Lower leg skin (tissue), 4 donors: ENCODE measurements around the gene IFIT3. TPM values are rescaled to one million over a fixed set of nuclear protein-coding genes. Genes with fewer than 3 reads are reported as not detected.
"Not testable (repeated sequence)": the region's sequence is repeated elsewhere in the genome, so short reads cannot be mapped to it uniquely, and the experiment has no call there.

Experiments
- DNase-seq, 2 donors: peaks; one replicate each; pipeline ENCODE4 v3.0.0-alpha.2; 2019; ENCODE audit warnings: low spot score in 2 of 2
- H3K4me3 ChIP-seq: fragments of 200-600 bp; sonication (generic); 2 replicates; pipeline ENCODE4 v1.5.1; 2017; ENCODE audit warnings: mild to moderate bottlenecking, low read depth; ENCODE audit not compliant: poor library complexity, severe bottlenecking
- CTCF ChIP-seq, 3 donors: fragments of 450-650 bp; IDR thresholded peaks; one replicate each; pipeline ENCODE4 v1.5.1; 2016; ENCODE audit warnings: antibody characterized with exemption in 3 of 3, mild to moderate bottlenecking in 3 of 3, moderate library complexity in 2 of 3
- POLR2A ChIP-seq, 2 donors: fragments of 450-650 bp; IDR thresholded peaks; one replicate each; pipeline ENCODE4 v1.6.1; 2016 to 2017; ENCODE audit warnings: antibody characterized with exemption in 2 of 2, mild to moderate bottlenecking in 1 of 2, moderate library complexity in 1 of 2
- WGBS, 2 donors: methylation state at CpG; one replicate each; pipeline ENCODE4 v1.1.5; 2018; 5-methylcytosine and 5-hydroxymethylcytosine counted together
- intact Hi-C: fragments of 100-400 bp; cut with DNase I; formaldehyde crosslinking; loops from one replicate; pipeline ENCODE4 v1.15.0; 2023; ENCODE audit warnings: low total_unique reads
- total RNA-seq, 4 donors: library from RNA; depleted of rRNA; stranded (reverse); fragments of >200 nt; gene quantifications; one replicate each; pipeline ENCODE4 v1.1.0, GENCODE V29; 2016

Gene IFIT3
- total RNA-seq, 4 donors from 2014 or later = 1.1 to 8.2 (median 3.7) TPM

- WGBS, 2 donors = 91 to 93% methylated on average over 7 of the region's 7 CpGs
- no peak for DNase-seq
- no peak for TF ChIP-seq POLR2A (IDR thresholded peaks at IDR 0.05)
- TF ChIP-seq CTCF (IDR thresholded peaks at IDR 0.05) = no peak
- intact Hi-C loops = no loop called here
- no peak overlapping the region for H3K4me3 ChIP-seq
Observed at GRCh38 chr10:89309156-89310055, 18.4 kb upstream of the IFIT3 start.

GRCh38 chr10:89310056-89310893, 17.5 kb upstream of the IFIT3 start:
- no peak for DNase-seq
- TF ChIP-seq POLR2A (IDR thresholded peaks at IDR 0.05) = no peak
- no peak for TF ChIP-seq CTCF (IDR thresholded peaks at IDR 0.05)
- intact Hi-C loops = no loop called here
- H3K4me3 ChIP-seq = no peak overlapping the region
- WGBS, 2 donors = 89 to 91% methylated on average over 2 of the region's 2 CpGs

GRCh38 chr10:89312973-89313372, 14.8 kb upstream of the IFIT3 start:
- TF ChIP-seq POLR2A (IDR thresholded peaks at IDR 0.05) (no peak), CTCF (IDR thresholded peaks at IDR 0.05) (no peak)
- DNase-seq = no peak
- WGBS, 2 donors = 38 to 57% methylated on average over 1 of the region's 1 CpG
- intact Hi-C loops = no loop called here
- H3K4me3 ChIP-seq = no peak overlapping the region

- no peak overlapping the region for H3K4me3 ChIP-seq
- intact Hi-C loops = no loop called here
- DNase-seq = no peak
- TF ChIP-seq CTCF (IDR thresholded peaks at IDR 0.05) = no peak
- TF ChIP-seq POLR2A (IDR thresholded peaks at IDR 0.05) = no peak
Observed at GRCh38 chr10:89314676-89315075, 13.1 kb upstream of the IFIT3 start.

GRCh38 chr10:89318047-89318446, 9.8 kb upstream of the IFIT3 start:
- DNase-seq, intact Hi-C loops, H3K4me3 ChIP-seq: not testable (repeated sequence)
- WGBS, 2 donors = 92 to 95% methylated on average over 4 of the region's 4 CpGs

GRCh38 chr10:89325081-89325480, 2.7 kb upstream of the IFIT3 start:
- H3K4me3 ChIP-seq, DNase-seq, intact Hi-C loops: not testable (repeated sequence)

- H3K4me3 ChIP-seq, intact Hi-C loops, DNase-seq: not testable (repeated sequence)
- 69 to 71% methylated on average over 2 of the region's 2 CpGs for WGBS, 2 donors
Observed at GRCh38 chr10:89325856-89326255, 1.9 kb upstream of the IFIT3 start.
